Stomach (tissue), 9 donors: Measurements from ENCODE around the gene PDZRN3. TPM values are rescaled to one million over a fixed set of nuclear protein-coding genes. Genes with fewer than 3 reads are reported as not detected.

Experiments
- DNase-seq, 2 donors: peaks; one replicate each; pipeline versions ENCODE4 v3.0.0 to v3.0.0-alpha.2; 2013 to 2019
- H3K27ac ChIP-seq, 5 donors: fragments of 200-600 bp in 4 of 5; sonication (generic) in 4 of 5; one replicate each; pipeline ENCODE4 v1.5.1; 2013 to 2019; ENCODE audit warnings: mild to moderate bottlenecking in 1 of 5, moderate library complexity in 1 of 5
- H3K27me3 ChIP-seq, 3 donors: fragments of 200-600 bp; sonication (generic); one replicate each; pipeline ENCODE4 v1.5.1; 2017 to 2019; ENCODE audit warnings: mixed run types in 1 of 3
- H3K36me3 ChIP-seq, 4 donors: fragments of 200-600 bp; sonication (generic); 1 replicate in 3 of 4; 2 replicates in 1 of 4; pipeline ENCODE4 v1.5.1; 2016 to 2019
- H3K4me1 ChIP-seq, 4 donors: fragments of 200-600 bp; sonication (generic); one replicate each; pipeline ENCODE4 v1.5.1; 2016 to 2019
- H3K4me3 ChIP-seq, 4 donors: fragments of 200-600 bp; sonication (generic) in 3 of 4; one replicate each; pipeline ENCODE4 v1.5.1; 2016 to 2019; ENCODE audit warnings: mild to moderate bottlenecking in 1 of 4
- H3K9me3 ChIP-seq, 4 donors: fragments of 200-600 bp; sonication (generic); one replicate each; pipeline ENCODE4 v1.5.1; 2016 to 2019
- CTCF ChIP-seq, 7 experiments: fragments of 450-650 bp in 4 of 7; fragments of 200-600 bp in 3 of 7; sonication (generic) in 3 of 7; IDR thresholded peaks; one replicate each; pipeline ENCODE4 v1.5.1; 2016 to 2019; ENCODE audit warnings: antibody characterized with exemption in 7 of 7, control low read depth in 2 of 7, mild to moderate bottlenecking in 1 of 7
- EP300 ChIP-seq: sonication (generic); formaldehyde crosslinking; IDR thresholded peaks from one replicate; pipeline ENCODE4 v1.6.1; 2017; ENCODE audit warnings: antibody characterized with exemption
- POLR2A ChIP-seq, 4 donors: fragments of 450-650 bp; IDR thresholded peaks; one replicate each; pipeline ENCODE4 v1.6.1; 2016; ENCODE audit warnings: antibody characterized with exemption in 4 of 4, control low read depth in 2 of 4, mild to moderate bottlenecking in 1 of 4, moderate library complexity in 1 of 4
- POLR2AphosphoS5 ChIP-seq, 3 donors: sonication (generic); formaldehyde crosslinking; IDR thresholded peaks; one replicate each; pipeline ENCODE4 v1.6.1; 2016; ENCODE audit warnings: antibody characterized with exemption in 3 of 3
- WGBS, 5 donors: extraction: QIAGEN DNeasy Blood & Tissue Kit in 3 of 5; methylation state at CpG; one replicate each; pipeline versions ENCODE4 v1.1.5 to v1.1.7; 2013 to 2018; 5-methylcytosine and 5-hydroxymethylcytosine counted together
- intact Hi-C: fragments of 100-400 bp; cut with DNase I; formaldehyde crosslinking; loops from one replicate; pipeline ENCODE4 v1.15.1; 2023; ENCODE audit warnings: low total_unique reads
- polyA plus RNA-seq, 3 donors: library from polyadenylated mRNA; stranded (reverse); fragments of 200-250 nt; gene quantifications; one replicate each; pipeline ENCODE4 v1.2.3, GENCODE V29; 2013
- total RNA-seq, 5 donors: library from RNA; depleted of rRNA; stranded (reverse); fragments of >200 nt; gene quantifications; one replicate each; pipeline versions ENCODE4 v1.1.0 to v1.2.3, GENCODE V29; 2014 to 2016
- donor health status: healthy with polysubstance abuse.
- donor health status: Bipolar disorder and iron deficiency.
- donor health status: healthy.

The PDZRN3 gene
- total and polyA plus RNA-seq, 8 donors: 21.9 to 174 (median 63.0) TPM

GRCh38 chr3:73352841-73353645 lies 271.7 kb downstream of the PDZRN3 start:
- WGBS, 5 donors: 69 to 77% (median 75%) methylated on average over 8 of the region's 8 CpGs
- TF ChIP-seq EP300: no peak
- TF ChIP-seq POLR2A (IDR thresholded peaks at IDR 0.05): no peak
- no peak for TF ChIP-seq POLR2AphosphoS5 (IDR thresholded peaks at IDR 0.05)
- no peak for TF ChIP-seq CTCF (IDR thresholded peaks at IDR 0.05)

GRCh38 chr3:73351423-73352071 lies 273.2 kb downstream of the PDZRN3 start:
- Histone ChIP-seq H3K27ac (peak overlapping the region in 1 of 5 donors; percentile 38), H3K27me3 (no peaks in the 10 kb centered on the region), H3K4me1 (peaks cover 0 to 12% (median 0%) of the 10 kb centered on the region in 4 donors), H3K36me3 (no peaks in the 10 kb centered on the region), H3K9me3 (no peaks in the 10 kb centered on the region), H3K4me3 (no peak overlapping the region)
- 38 to 46% (median 46%) methylated on average over 9 of the region's 9 CpGs for WGBS, 5 donors
- DNase-seq: peak in 1 of 2 donors; percentile 25
- TF ChIP-seq POLR2A (IDR thresholded peaks at IDR 0.05) (no peak), EP300 (no peak), POLR2AphosphoS5 (IDR thresholded peaks at IDR 0.05) (no peak), CTCF (IDR thresholded peaks at IDR 0.05) (no peak)
- intact Hi-C loops: no loop called here

More at GRCh38 chr3:73352841-73353645, 271.7 kb downstream of the PDZRN3 start:
- intact Hi-C loops: no loop called here
- Histone ChIP-seq H3K27me3 (no peaks in the 10 kb centered on the region), H3K36me3 (no peaks in the 10 kb centered on the region), H3K9me3 (no peaks in the 10 kb centered on the region), H3K4me1 (peaks cover 0 to 12% (median 0%) of the 10 kb centered on the region in 4 donors), H3K4me3 (no peak overlapping the region), H3K27ac (no peak overlapping the region)
- DNase-seq: peak in 1 of 2 donors; percentile 20

GRCh38 chr3:73350996-73351395 lies 273.7 kb downstream of the PDZRN3 start:
- intact Hi-C loops: no loop called here
- H3K4me1 ChIP-seq: peaks cover 0 to 12% (median 0%) of the 10 kb centered on the region in 4 donors
- TF ChIP-seq POLR2A (IDR thresholded peaks at IDR 0.05): no peak
- no peak for TF ChIP-seq EP300
- no peak for TF ChIP-seq CTCF (IDR thresholded peaks at IDR 0.05)
- TF ChIP-seq POLR2AphosphoS5 (IDR thresholded peaks at IDR 0.05): no peak
- no peaks in the 10 kb centered on the region for H3K36me3 ChIP-seq
- no peak overlapping the region for H3K4me3 ChIP-seq
- peak overlapping the region in 1 of 5 donors; percentile 38 for H3K27ac ChIP-seq
- DNase-seq: no peak
- H3K27me3 ChIP-seq: no peaks in the 10 kb centered on the region
- no peaks in the 10 kb centered on the region for H3K9me3 ChIP-seq
- 69 to 81% (median 79%) methylated on average over 6 of the region's 6 CpGs for WGBS, 5 donors

- intact Hi-C loops: no loop called here
- Histone ChIP-seq H3K4me1 (peaks cover 0 to 12% (median 0%) of the 10 kb centered on the region in 4 donors), H3K9me3 (no peaks in the 10 kb centered on the region), H3K27me3 (no peaks in the 10 kb centered on the region), H3K4me3 (no peak overlapping the region), H3K36me3 (no peaks in the 10 kb centered on the region), H3K27ac (no peak overlapping the region)
- WGBS, 5 donors: 81 to 88% (median 84%) methylated on average over 4 of the region's 4 CpGs
- TF ChIP-seq CTCF (IDR thresholded peaks at IDR 0.05) (no peak), POLR2AphosphoS5 (IDR thresholded peaks at IDR 0.05) (no peak), EP300 (no peak), POLR2A (IDR thresholded peaks at IDR 0.05) (no peak)
- no peak for DNase-seq
Measured at GRCh38 chr3:73349657-73350056, 275.1 kb downstream of the PDZRN3 start.
